Inferior parietal cortex (tissue), 1 donor: ENCODE results near the gene EMB.
"Not testable (repeated sequence)": the region's sequence is repeated elsewhere in the genome, so short reads cannot be mapped to it uniquely, and the experiment has no call there.

ENCODE experiments used
- DNase-seq: peaks from one replicate; pipeline ENCODE4 v3.0.0-alpha.2; 2016; ENCODE audit errors: extremely low spot score

The EMB gene

GRCh38 chr5:50440651-50441492, at the start of gene EMB:
TSS of gene EMB (minus strand) at chr5:50441288. CDS start at chr5:50441151, 137 bp downstream.
- DNase-seq, result no peak

- not testable (repeated sequence) for DNase-seq
These were observed 48.4 kb upstream of the EMB start for GRCh38 chr5:50489491-50489890.

GRCh38 chr5:50478790-50479189, 37.7 kb upstream of the EMB start:
- not testable (repeated sequence) for DNase-seq

GRCh38 chr5:50476549-50476948, 35.5 kb upstream of the EMB start:
- DNase-seq, result no peak

- not testable (repeated sequence) for DNase-seq
These were observed 23.9 kb upstream of the EMB start for GRCh38 chr5:50465015-50465414.

GRCh38 chr5:50463726-50464125, 22.6 kb upstream of the EMB start:
- DNase-seq, result no peak

- DNase-seq, result no peak
These were observed 22.0 kb upstream of the EMB start for GRCh38 chr5:50463047-50463446.

GRCh38 chr5:50462579-50462978, 21.5 kb upstream of the EMB start:
- DNase-seq, result not testable (repeated sequence)

GRCh38 chr5:50458372-50458771, 17.3 kb upstream of the EMB start:
- not testable (repeated sequence) for DNase-seq

- DNase-seq, result not testable (repeated sequence)
These were observed 8.2 kb upstream of the EMB start for GRCh38 chr5:50449241-50449640.

- DNase-seq, result no peak
These were observed 6.9 kb upstream of the EMB start for GRCh38 chr5:50447941-50448340.

- no peak for DNase-seq
These were observed 6.1 kb upstream of the EMB start for GRCh38 chr5:50447228-50447627.

GRCh38 chr5:50445296-50445949, 4.3 kb upstream of the EMB start:
- DNase-seq, result no peak

GRCh38 chr5:50442559-50443539, 1.8 kb upstream of the EMB start:
- not testable (repeated sequence) for DNase-seq

GRCh38 chr5:50441493-50441955, 436 bp upstream of the EMB start:
- no peak for DNase-seq

- DNase-seq, result no peak
These were observed 1.9 kb downstream of the EMB start for GRCh38 chr5:50439221-50439620.

- DNase-seq, result not testable (repeated sequence)
These were observed 3.0 kb downstream of the EMB start for GRCh38 chr5:50438060-50438459.

- no peak for DNase-seq
These were observed 5.9 kb downstream of the EMB start for GRCh38 chr5:50435168-50435567.

- DNase-seq, result not testable (repeated sequence)
These were observed 9.8 kb downstream of the EMB start for GRCh38 chr5:50431133-50431904.

- not testable (repeated sequence) for DNase-seq
These were observed 17.8 kb downstream of the EMB start for GRCh38 chr5:50423100-50423799.
